ENCODE measurements around the gene NPAS1. TPM values are rescaled to one million over a fixed set of nuclear protein-coding genes. Genes with fewer than 3 reads are reported as not detected.

NPAS1 gene
- total and polyA plus RNA-seq, 2 of the 8 experiments (the other 6 are each of a cell fraction or from before 2014, with no cell fraction given) = 9.9 to 13.9 TPM

GRCh38 chr19:47056411-47056810, 36.8 kb downstream of the NPAS1 start (continued):
- no peak for TF ChIP-seq RNF2 (IDR thresholded peaks at IDR 0.05; ENCODE audit: borderline replicate concordance, low read depth, low read length, missing control alignments, poor library complexity, severe bottlenecking)
- no peak for TF ChIP-seq POU5F1 (IDR thresholded peaks at IDR 0.05; ENCODE audit: low read depth, low read length)
